ENCODE data around the gene TLNRD1. TPM values are rescaled to one million over a fixed set of nuclear protein-coding genes. Genes with fewer than 3 reads are reported as not detected.

Gene TLNRD1
- total RNA-seq, 1 experiment from 2014 or later = 19.3 TPM

DNA sequence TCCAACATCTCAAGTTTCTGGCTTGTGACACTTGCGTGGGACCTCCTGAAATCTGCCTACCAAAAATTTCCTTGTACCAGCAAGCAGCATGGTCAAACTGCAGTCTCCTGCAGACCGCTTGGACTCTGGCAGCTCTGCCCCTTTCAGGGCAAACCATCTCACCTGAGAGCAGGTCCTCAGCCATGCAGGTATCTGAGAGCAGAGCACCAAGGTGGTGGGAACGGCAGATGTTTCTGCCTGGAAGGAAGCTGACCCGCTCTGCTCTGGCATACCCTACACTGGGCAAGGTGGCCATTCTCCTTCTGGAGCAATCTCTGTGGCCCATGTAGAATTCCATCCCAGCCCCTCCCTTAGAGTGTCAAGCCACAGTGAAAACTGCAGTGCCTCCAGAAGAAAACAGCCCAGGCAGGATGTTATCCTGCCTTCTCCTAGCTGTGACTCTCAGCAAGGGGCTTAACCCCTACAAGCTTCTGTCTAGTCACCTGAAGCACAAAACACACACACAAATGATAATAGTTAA is 32.7 kb upstream of the TLNRD1 start:
- H3K79me2 ChIP-seq (ENCODE audit: insufficient read depth, low read length) = no peaks in the 10 kb centered on the region
- H3K27ac ChIP-seq (ENCODE audit: insufficient read length, low read depth, low read length) = no peak overlapping the region
- no peak overlapping the region for H3K23ac ChIP-seq (ENCODE audit: insufficient read length, low read depth, low read length)
- Mint-ChIP-seq H3K27me3 (ENCODE audit: low read depth) (no peaks in the 10 kb centered on the region; the same call in 1 of the 2 replicates), H3K27ac (peak overlapping the region in 2 of 3 experiments; percentile 87 to 96; a peak in 6 of 7 replicates), H3K4me1 (peaks cover 47 to 49% of the 10 kb centered on the region in 2 experiments), H3K36me3 (ENCODE audit: insufficient read depth in 1 of 3, low read depth in 3 of 3) (peaks cover 22 to 42% (median 39%) of the 10 kb centered on the region in 3 experiments), H3K9me3 (peaks cover 10 to 16% of the 10 kb centered on the region in 2 experiments), H3K4me3 (peak overlapping the region in 1 of 2 experiments; percentile 14; a peak in 2 of 5 replicates)
- H3K4ac ChIP-seq (ENCODE audit: low read depth, low read length) = no peak overlapping the region
- H2AK5ac ChIP-seq (ENCODE audit: insufficient read length, low read length) = no peak overlapping the region
- peak overlapping the region; percentile 25 for H2BK12ac ChIP-seq (ENCODE audit: insufficient read length, low read depth, low read length)
- H3K18ac ChIP-seq (ENCODE audit: insufficient read length, low read depth, low read length) = no peak overlapping the region
- no peak overlapping the region for H3K4me2 ChIP-seq (ENCODE audit: insufficient read depth, insufficient read length, low read length)
- H3T11ph ChIP-seq (ENCODE audit: low read length) = no peak overlapping the region
- peaks cover 17% of the 10 kb centered on the region for H3K4me1 ChIP-seq (ENCODE audit: insufficient read depth, low read length)
- H4K91ac ChIP-seq (ENCODE audit: insufficient read length, low read depth, low read length) = no peak overlapping the region
- H4K20me1 ChIP-seq (ENCODE audit: control insufficient read depth, insufficient read depth, insufficient read length) = no peaks in the 10 kb centered on the region
- H2BK5ac ChIP-seq (ENCODE audit: insufficient read length, low read length) = no peak overlapping the region
- TF ChIP-seq, protein P1, sequence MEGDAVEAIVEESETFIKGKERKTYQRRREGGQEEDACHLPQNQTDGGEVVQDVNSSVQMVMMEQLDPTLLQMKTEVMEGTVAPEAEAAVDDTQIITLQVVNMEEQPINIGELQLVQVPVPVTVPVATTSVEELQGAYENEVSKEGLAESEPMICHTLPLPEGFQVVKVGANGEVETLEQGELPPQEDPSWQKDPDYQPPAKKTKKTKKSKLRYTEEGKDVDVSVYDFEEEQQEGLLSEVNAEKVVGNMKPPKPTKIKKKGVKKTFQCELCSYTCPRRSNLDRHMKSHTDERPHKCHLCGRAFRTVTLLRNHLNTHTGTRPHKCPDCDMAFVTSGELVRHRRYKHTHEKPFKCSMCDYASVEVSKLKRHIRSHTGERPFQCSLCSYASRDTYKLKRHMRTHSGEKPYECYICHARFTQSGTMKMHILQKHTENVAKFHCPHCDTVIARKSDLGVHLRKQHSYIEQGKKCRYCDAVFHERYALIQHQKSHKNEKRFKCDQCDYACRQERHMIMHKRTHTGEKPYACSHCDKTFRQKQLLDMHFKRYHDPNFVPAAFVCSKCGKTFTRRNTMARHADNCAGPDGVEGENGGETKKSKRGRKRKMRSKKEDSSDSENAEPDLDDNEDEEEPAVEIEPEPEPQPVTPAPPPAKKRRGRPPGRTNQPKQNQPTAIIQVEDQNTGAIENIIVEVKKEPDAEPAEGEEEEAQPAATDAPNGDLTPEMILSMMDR (conservative IDR thresholded peaks at IDR 0.05) = no peak
- no peak overlapping the region for H3K56ac ChIP-seq (ENCODE audit: insufficient read length, low read depth, low read length)
- no peak overlapping the region for H3K9ac ChIP-seq (ENCODE audit: extremely low read depth, insufficient read length, low read length)
- H3K27me3 ChIP-seq (ENCODE audit: insufficient read depth, low read length) = no peaks in the 10 kb centered on the region
- WGBS (ENCODE audit: extremely low coverage, insufficient read length, low lambda C conversion rate) = no CpG with 5 or more reads among the region's 4 CpGs
- no peak overlapping the region for H2BK20ac ChIP-seq (ENCODE audit: low read depth, low read length, poor library complexity, severe bottlenecking)
- no peaks in the 10 kb centered on the region for H3K9me3 ChIP-seq (ENCODE audit: control insufficient read depth, low read depth, low read length)
- no peak overlapping the region for H2BK120ac ChIP-seq (ENCODE audit: low read depth, low read length, poor library complexity, severe bottlenecking)
- no peak overlapping the region for H3K14ac ChIP-seq (ENCODE audit: insufficient read depth, low read length)
- H2AFZ ChIP-seq (ENCODE audit: low read length) = no peak overlapping the region
- no peaks in the 10 kb centered on the region for H3K23me2 ChIP-seq (ENCODE audit: insufficient read length, low read depth, low read length, poor library complexity, severe bottlenecking)
- no peak overlapping the region for H4K5ac ChIP-seq (ENCODE audit: insufficient read length, low read depth, low read length)
- H2BK15ac ChIP-seq (ENCODE audit: low read depth, low read length) = no peak overlapping the region
- H3K79me1 ChIP-seq (ENCODE audit: insufficient read depth, low read depth, low read length, poor library complexity, severe bottlenecking) = no peaks in the 10 kb centered on the region
- no peak for DNase-seq
- H4K8ac ChIP-seq (replicated peaks; ENCODE audit: insufficient read length, low read depth, low read length) = no peak overlapping the region
